NOMO-1 treated with dmso at 0.1 percent for 144 hours (cell line): ENCODE data around the gene VOPP1.

Source experiments
- DNase-seq: peaks from one replicate; lab custom pipeline; 2025; ENCODE audit not compliant: unreplicated experiment; lab: John Stamatoyannopoulos, UW

The VOPP1 gene

GRCh38 chr7:55438757-55439525 lies 133.4 kb downstream of the VOPP1 start:
- DNase-seq: no peak

GRCh38 chr7:55438085-55438756 lies 134.1 kb downstream of the VOPP1 start:
- DNase-seq: no peak

- DNase-seq: no peak
These were observed 134.9 kb downstream of the VOPP1 start for GRCh38 chr7:55437375-55437774.

GRCh38 chr7:55436457-55436856 lies 135.8 kb downstream of the VOPP1 start:
- DNase-seq: no peak

GRCh38 chr7:55435466-55435865 lies 136.8 kb downstream of the VOPP1 start:
- no peak for DNase-seq

GRCh38 chr7:55432939-55433784 lies 139.1 kb downstream of the VOPP1 start:
- no peak for DNase-seq

GRCh38 chr7:55432506-55432905 lies 139.8 kb downstream of the VOPP1 start:
- no peak for DNase-seq

GRCh38 chr7:55431898-55432297 lies 140.4 kb downstream of the VOPP1 start:
- DNase-seq: no peak

GRCh38 chr7:55429835-55430499 lies 142.3 kb downstream of the VOPP1 start:
- no peak for DNase-seq

- no peak for DNase-seq
These were observed 144.5 kb downstream of the VOPP1 start for GRCh38 chr7:55427800-55428199.

GRCh38 chr7:55427342-55427741 lies 145.0 kb downstream of the VOPP1 start:
- DNase-seq: no peak

- no peak for DNase-seq
These were observed 145.6 kb downstream of the VOPP1 start for GRCh38 chr7:55426676-55427075.

- no peak for DNase-seq
These were observed 147.1 kb downstream of the VOPP1 start for GRCh38 chr7:55425141-55425752.

- no peak for DNase-seq
These were observed 148.4 kb downstream of the VOPP1 start for GRCh38 chr7:55423891-55424290.

- no peak for DNase-seq
These were observed 149.0 kb downstream of the VOPP1 start for GRCh38 chr7:55423277-55423711.
